Measurements from ENCODE around the gene LDLRAP1. TPM values are rescaled to one million over a fixed set of nuclear protein-coding genes. Genes with fewer than 3 reads are reported as not detected.

LDLRAP1 gene, protein sequence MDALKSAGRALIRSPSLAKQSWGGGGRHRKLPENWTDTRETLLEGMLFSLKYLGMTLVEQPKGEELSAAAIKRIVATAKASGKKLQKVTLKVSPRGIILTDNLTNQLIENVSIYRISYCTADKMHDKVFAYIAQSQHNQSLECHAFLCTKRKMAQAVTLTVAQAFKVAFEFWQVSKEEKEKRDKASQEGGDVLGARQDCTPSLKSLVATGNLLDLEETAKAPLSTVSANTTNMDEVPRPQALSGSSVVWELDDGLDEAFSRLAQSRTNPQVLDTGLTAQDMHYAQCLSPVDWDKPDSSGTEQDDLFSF
- 17.8 TPM for polyA plus RNA-seq
- long read RNA-seq, donor 1, partial matches to known transcripts = 0 of 2 reads
- long read RNA-seq, donor 1, other reads (novel, unspliced or antisense) = 0 of 2 reads
- long read RNA-seq, donor 2, partial matches to known transcripts = 6 of 7 reads
- long read RNA-seq, donor 2, other reads (novel, unspliced or antisense) = 0 of 7 reads
- long read RNA-seq, donor 3 = 0 reads
- long read RNA-seq, donor 4, partial matches to known transcripts = 0 of 2 reads
- long read RNA-seq, donor 4, other reads (novel, unspliced or antisense) = 0 of 2 reads
- long read RNA-seq, donor 5, partial matches to known transcripts = 0 of 3 reads
- long read RNA-seq, donor 5, other reads (novel, unspliced or antisense) = 0 of 3 reads
- long read RNA-seq, donor 6, partial matches to known transcripts = 0 of 3 reads
- long read RNA-seq, donor 6, other reads (novel, unspliced or antisense) = 0 of 3 reads
- long read RNA-seq, donor 7, partial matches to known transcripts = 0 of 1 reads
- long read RNA-seq, donor 7, other reads (novel, unspliced or antisense) = 0 of 1 reads
- long read RNA-seq, donor 8, partial matches to known transcripts = 10 of 13 reads
- long read RNA-seq, donor 8, other reads (novel, unspliced or antisense) = 0 of 13 reads
- long read RNA-seq, donor 9, partial matches to known transcripts = 9 of 13 reads
- long read RNA-seq, donor 9, other reads (novel, unspliced or antisense) = 0 of 13 reads
- long read RNA-seq, donor 10, transcript LDLRAP1-201 (9 exons, 2,940 nt) = major isoform, 7 of 8 reads
- long read RNA-seq, donor 10, partial matches to known transcripts = 0 of 8 reads
- long read RNA-seq, donor 10, other reads (novel, unspliced or antisense) = 0 of 8 reads
- long read RNA-seq, donor 11, partial matches to known transcripts = 0 of 4 reads
- long read RNA-seq, donor 11, other reads (novel, unspliced or antisense) = 0 of 4 reads

DNA sequence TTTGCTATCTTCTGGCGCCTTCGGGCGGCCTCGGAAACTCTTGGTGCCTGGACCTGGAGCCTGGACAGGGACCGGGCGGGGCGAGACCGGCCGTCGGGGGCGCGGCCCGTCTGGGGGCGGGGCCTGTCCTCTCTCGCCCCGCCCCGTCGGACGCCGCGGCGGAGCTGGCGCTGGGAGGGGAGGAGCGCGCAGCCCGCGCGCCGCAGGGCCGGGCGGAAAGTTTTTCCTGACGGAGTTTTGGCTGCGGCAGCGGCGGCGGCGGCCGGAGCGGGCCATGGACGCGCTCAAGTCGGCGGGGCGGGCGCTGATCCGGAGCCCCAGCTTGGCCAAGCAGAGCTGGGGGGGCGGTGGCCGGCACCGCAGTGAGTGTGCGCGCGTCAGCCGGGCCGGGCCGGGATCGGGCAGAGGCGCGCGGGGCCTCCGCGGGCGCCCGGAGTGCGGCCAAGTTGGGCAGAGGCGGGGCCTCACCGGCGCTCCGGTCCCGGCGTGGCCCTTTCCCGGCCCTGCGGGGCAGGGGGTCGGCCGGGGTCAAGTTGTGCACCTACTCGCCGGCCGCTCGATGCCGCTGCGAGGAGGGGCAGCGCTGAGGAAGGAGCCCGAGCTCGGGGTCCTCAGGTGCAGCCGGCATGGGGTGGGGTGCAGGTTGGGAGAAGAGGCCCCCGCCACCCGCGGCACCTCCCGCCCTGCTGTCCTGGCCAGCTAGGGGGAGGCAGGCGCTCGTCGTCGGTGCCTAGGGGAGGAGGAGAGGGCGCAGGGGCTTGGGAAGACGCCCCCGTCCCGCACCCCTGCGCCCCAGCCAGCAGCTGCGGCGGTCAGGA, at the start of gene LDLRAP1:
LDLRAP1 (plus strand) TSS at position 182 of the 818 bp plus-strand sequence; CDS start at position 275, 93 bp downstream.
- H3K27me3 ChIP-seq (ENCODE audit: control insufficient read depth, insufficient read depth, low read length) = no peaks in the 10 kb centered on the region
- peaks cover 3% of the 10 kb centered on the region for H3K36me3 ChIP-seq (ENCODE audit: control insufficient read depth, insufficient read depth, low read length)
- H3K9me3 ChIP-seq (ENCODE audit: control insufficient read depth, low read depth, low read length) = no peaks in the 10 kb centered on the region
- peak within 1 kb of the TSS; percentile 74 for H3K4me3 ChIP-seq (ENCODE audit: low read length)
- WGBS (ENCODE audit: insufficient coverage, low lambda C conversion rate) = no CpG with 5 or more reads among the region's 99 CpGs
- peaks cover 33% of the 10 kb centered on the region for H3K4me1 ChIP-seq (ENCODE audit: control insufficient read depth, insufficient read depth, low read length)
- DNase-seq = peak; percentile 59 to 84
- H3K27ac ChIP-seq (ENCODE audit: low read length) = no peak within 1 kb of the TSS

- H3K4me3 ChIP-seq (ENCODE audit: low read length) = no peak overlapping the region
- DNase-seq = no peak
- no peaks in the 10 kb centered on the region for H3K9me3 ChIP-seq (ENCODE audit: control insufficient read depth, low read depth, low read length)
- WGBS (ENCODE audit: insufficient coverage, low lambda C conversion rate) = no CpG with 5 or more reads among the region's 3 CpGs
- no peak overlapping the region for H3K27ac ChIP-seq (ENCODE audit: low read length)
- H3K27me3 ChIP-seq (ENCODE audit: control insufficient read depth, insufficient read depth, low read length) = no peaks in the 10 kb centered on the region
- peaks cover 54% of the 10 kb centered on the region for H3K36me3 ChIP-seq (ENCODE audit: control insufficient read depth, insufficient read depth, low read length)
- peaks cover 1% of the 10 kb centered on the region for H3K4me1 ChIP-seq (ENCODE audit: control insufficient read depth, insufficient read depth, low read length)
Measured at GRCh38 chr1:25494952-25495351, 48.5 kb upstream of the LDLRAP1 start.

DNA sequence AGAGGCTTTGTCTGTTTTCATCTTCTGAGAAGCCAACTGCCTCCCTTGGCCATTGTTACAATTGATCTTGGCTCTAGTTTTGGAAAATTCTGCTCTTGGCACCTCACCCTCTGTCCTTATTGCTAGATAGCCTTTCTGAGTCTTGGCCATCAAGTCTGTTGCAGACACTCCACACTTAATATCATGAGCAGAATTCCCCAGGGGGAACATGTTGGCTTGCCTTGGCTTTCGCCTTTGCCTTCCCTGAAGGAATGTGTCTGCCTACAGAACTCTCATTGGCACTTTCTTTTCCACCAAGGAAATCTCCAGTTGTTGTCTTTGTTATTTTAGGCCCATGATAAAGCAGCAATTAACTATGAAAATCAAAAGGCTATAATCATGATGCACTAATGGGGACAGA, 42.7 kb upstream of the LDLRAP1 start:
- WGBS (ENCODE audit: insufficient coverage, low lambda C conversion rate) = no CpG with 5 or more reads among the region's 1 CpG
- no peaks in the 10 kb centered on the region for H3K9me3 ChIP-seq (ENCODE audit: control insufficient read depth, low read depth, low read length)
- H3K27ac ChIP-seq (ENCODE audit: low read length) = peak overlapping the region; percentile 63
- H3K4me1 ChIP-seq (ENCODE audit: control insufficient read depth, insufficient read depth, low read length) = peaks cover 41% of the 10 kb centered on the region
- no peak overlapping the region for H3K4me3 ChIP-seq (ENCODE audit: low read length)
- H3K27me3 ChIP-seq (ENCODE audit: control insufficient read depth, insufficient read depth, low read length) = no peaks in the 10 kb centered on the region
- H3K36me3 ChIP-seq (ENCODE audit: control insufficient read depth, insufficient read depth, low read length) = peaks cover 25% of the 10 kb centered on the region
- no peak for DNase-seq

DNA sequence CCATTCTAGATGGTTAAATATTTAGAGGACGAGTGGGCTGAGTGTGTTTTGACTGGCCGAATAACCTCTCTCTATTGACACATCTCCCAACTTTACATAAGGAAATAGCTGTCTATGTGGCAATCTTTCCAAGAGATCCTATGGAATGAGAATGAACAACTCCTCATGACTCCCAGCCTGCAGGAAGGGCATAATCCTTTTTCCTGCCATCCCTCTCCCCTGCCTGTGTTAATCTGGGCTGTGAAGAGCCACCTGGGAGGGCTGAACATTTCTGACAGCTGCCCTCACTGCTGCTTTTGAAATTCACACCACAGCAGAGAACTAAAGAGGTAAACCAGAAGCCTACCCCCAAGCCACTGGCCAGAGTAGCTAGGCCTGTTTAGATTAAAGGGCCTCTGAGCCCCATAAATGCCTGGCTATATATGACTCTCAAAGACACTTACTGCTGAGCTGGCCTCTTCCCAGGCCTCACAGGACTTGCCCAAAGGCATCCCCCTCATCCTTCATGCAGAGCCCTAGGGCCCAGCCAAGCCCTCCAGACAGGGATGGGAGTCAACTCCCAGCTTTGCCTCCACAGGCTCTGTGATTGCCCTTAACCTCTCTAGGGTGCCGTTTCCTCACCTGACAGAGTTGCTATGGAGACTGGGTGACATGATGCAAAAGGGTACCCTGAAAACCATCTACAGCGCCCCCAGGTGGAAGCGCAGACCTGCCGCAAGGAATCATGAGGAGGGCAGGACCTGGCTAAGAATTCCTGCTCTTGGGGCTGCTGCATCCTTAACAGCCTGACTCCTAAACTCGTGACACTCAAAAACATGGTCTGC, 42.0 kb upstream of the LDLRAP1 start:
- Histone ChIP-seq H3K36me3 (ENCODE audit: control insufficient read depth, insufficient read depth, low read length) (peaks cover 20% of the 10 kb centered on the region), H3K4me3 (ENCODE audit: low read length) (no peak overlapping the region), H3K27me3 (ENCODE audit: control insufficient read depth, insufficient read depth, low read length) (no peaks in the 10 kb centered on the region), H3K27ac (ENCODE audit: low read length) (peak overlapping the region; percentile 87), H3K4me1 (ENCODE audit: control insufficient read depth, insufficient read depth, low read length) (peaks cover 47% of the 10 kb centered on the region), H3K9me3 (ENCODE audit: control insufficient read depth, low read depth, low read length) (no peaks in the 10 kb centered on the region)
- WGBS (ENCODE audit: insufficient coverage, low lambda C conversion rate) = no CpG with 5 or more reads among the region's 7 CpGs
- peak; percentile 85 to 93 for DNase-seq

DNA sequence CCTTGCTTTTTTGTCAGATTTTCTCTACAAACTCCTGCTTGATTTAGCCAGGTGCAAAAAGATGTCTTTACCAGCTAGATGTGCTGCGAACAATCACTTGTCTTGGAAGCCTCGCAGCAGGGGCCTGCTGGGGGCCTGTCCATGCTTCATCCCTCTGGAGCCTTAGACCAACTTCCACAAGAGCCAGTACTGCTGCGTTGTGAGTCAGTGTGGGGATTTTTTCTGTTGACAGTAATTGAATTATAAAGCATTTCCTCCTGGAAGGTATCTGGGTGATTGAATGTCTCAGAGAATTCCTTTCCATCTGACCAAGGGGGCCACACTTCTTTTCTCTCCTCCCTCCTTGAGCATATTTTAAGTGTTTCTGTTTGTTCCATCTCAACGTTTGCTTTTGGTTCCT, 40.4 kb upstream of the LDLRAP1 start:
- no peaks in the 10 kb centered on the region for H3K9me3 ChIP-seq (ENCODE audit: control insufficient read depth, low read depth, low read length)
- no peaks in the 10 kb centered on the region for H3K27me3 ChIP-seq (ENCODE audit: control insufficient read depth, insufficient read depth, low read length)
- no peak for DNase-seq
- no peak overlapping the region for H3K4me3 ChIP-seq (ENCODE audit: low read length)
- peaks cover 10% of the 10 kb centered on the region for H3K36me3 ChIP-seq (ENCODE audit: control insufficient read depth, insufficient read depth, low read length)
- peak overlapping the region; percentile 87 for H3K27ac ChIP-seq (ENCODE audit: low read length)
- peaks cover 47% of the 10 kb centered on the region for H3K4me1 ChIP-seq (ENCODE audit: control insufficient read depth, insufficient read depth, low read length)
- 100% methylated on average over 1 of the region's 4 CpGs for whole genome bisulfite sequencing (ENCODE audit: insufficient coverage, low lambda C conversion rate)

- WGBS (ENCODE audit: insufficient coverage, low lambda C conversion rate) = no CpG with 5 or more reads among the region's 12 CpGs
Measured at GRCh38 chr1:25503551-25504426, 39.6 kb upstream of the LDLRAP1 start.

GRCh38 chr1:25504706-25505595, 38.5 kb upstream of the LDLRAP1 start:
- Histone ChIP-seq H3K4me3 (ENCODE audit: low read length) (no peak overlapping the region), H3K4me1 (ENCODE audit: control insufficient read depth, insufficient read depth, low read length) (peaks cover 45% of the 10 kb centered on the region), H3K9me3 (ENCODE audit: control insufficient read depth, low read depth, low read length) (no peaks in the 10 kb centered on the region), H3K36me3 (ENCODE audit: control insufficient read depth, insufficient read depth, low read length) (no peaks in the 10 kb centered on the region), H3K27ac (ENCODE audit: low read length) (no peak overlapping the region), H3K27me3 (ENCODE audit: control insufficient read depth, insufficient read depth, low read length) (no peaks in the 10 kb centered on the region)
- WGBS (ENCODE audit: insufficient coverage, low lambda C conversion rate) = no CpG with 5 or more reads among the region's 9 CpGs
- DNase-seq = no peak

More at GRCh38 chr1:25503551-25504426, 39.6 kb upstream of the LDLRAP1 start:
- peaks cover 4% of the 10 kb centered on the region for H3K36me3 ChIP-seq (ENCODE audit: control insufficient read depth, insufficient read depth, low read length)
- no peaks in the 10 kb centered on the region for H3K9me3 ChIP-seq (ENCODE audit: control insufficient read depth, low read depth, low read length)
- peaks cover 47% of the 10 kb centered on the region for H3K4me1 ChIP-seq (ENCODE audit: control insufficient read depth, insufficient read depth, low read length)
- no peaks in the 10 kb centered on the region for H3K27me3 ChIP-seq (ENCODE audit: control insufficient read depth, insufficient read depth, low read length)
- H3K4me3 ChIP-seq (ENCODE audit: low read length) = no peak overlapping the region
- peak; percentile 34 to 57 for DNase-seq
- no peak overlapping the region for H3K27ac ChIP-seq (ENCODE audit: low read length)

All from large intestine (tissue), 12 donors.